ENCODE measurements around the gene HEXIM2.

The HEXIM2 gene

DNA sequence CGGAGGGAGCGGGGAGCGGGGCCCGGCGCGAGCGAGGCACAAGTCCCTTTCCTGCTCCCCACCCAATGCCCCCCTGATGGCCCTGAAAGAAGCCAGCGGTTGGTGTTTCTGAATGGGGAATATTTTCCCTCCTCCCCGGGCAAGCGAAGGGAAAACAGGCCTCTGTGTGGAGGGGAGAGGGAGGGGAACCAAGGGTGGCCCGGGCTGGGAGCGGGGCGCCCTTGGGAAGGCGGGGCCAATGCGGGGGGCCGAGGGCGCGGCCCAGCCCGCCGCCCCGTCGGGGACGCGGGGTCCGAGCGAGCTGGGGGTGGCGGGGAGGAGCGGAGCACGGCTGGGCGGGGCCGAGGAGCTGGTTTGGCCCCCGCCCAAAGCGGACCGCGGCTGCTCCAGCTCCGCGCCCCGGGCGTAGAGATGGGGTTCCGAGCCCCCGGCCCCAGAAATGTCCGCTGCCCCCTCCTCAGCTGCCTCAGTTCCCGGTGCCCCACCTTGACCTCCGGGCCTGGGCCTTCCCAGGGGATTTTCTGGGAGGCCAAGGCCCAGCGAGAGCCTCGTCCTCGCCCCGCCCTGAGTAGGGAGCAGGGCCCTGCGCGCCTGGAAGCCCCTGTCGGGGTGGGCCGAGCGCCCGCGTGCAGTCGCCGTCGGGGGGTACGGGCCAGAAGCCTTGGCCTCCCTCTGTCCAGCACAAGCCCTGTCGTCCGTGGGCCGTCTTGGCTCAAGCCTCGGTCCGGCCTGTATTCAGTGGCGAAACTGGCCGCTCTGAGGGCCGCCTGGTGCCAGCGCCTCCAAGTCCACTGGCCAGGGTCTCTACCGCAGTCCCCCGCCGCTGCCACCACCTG lies 17.3 kb upstream of the HEXIM2 start:
- no peak for DNase-seq (ENCODE audit: low spot score)

DNA sequence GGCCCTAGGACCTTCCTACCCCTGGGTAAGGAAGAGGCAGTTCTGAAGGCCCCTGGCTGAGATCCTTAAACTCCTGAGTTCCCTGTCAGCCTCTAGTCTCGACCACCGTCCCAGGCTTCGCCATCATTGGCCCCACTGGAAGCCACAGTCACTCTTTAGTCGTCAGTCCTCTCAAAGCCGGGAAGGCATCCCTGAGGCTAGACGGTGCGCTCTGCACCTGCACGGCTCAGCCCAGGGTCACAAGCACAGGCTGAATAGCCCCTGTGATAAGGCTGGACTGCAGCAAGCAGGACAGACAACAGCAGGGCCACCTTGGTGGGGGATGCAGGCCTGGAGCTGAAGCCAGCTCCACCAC lies 16.7 kb upstream of the HEXIM2 start:
- no peak for DNase-seq (ENCODE audit: low spot score)

DNA sequence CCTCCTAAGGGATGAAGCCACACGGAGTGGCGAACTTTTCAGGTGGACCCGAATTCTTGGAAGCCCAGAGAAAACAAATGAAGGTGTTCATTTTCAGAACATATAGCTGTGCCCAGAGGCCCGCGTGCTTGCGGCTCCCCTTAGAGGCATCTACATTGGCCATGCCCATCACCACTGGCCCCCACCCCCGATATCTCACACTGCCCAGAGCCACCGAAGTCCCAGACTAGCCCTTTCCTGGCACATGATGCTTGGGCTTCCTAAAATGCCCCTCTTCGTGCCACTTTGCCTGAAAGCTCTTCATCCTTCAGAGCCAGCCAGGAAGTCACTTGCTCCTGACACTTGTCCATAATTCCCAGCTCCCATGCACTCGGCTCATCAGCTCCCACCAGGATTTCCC lies 15.5 kb upstream of the HEXIM2 start:
- no peak for DNase-seq (ENCODE audit: low spot score)

DNA sequence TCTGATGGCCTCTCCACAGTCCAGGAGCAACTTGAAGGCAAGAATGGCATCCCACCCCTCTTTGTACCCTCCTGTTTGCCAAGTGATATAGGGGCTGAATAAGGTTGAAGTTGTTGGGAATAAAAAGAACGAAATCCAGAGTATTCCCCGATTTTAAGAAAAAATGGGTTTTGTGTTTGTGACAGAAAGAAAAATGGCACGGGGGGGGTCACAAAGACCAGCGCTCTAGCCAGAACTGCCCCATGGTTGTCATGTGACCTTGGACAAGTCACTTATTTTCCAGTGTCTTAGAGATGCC lies 15.1 kb upstream of the HEXIM2 start:
- no peak for DNase-seq (ENCODE audit: low spot score)

DNA sequence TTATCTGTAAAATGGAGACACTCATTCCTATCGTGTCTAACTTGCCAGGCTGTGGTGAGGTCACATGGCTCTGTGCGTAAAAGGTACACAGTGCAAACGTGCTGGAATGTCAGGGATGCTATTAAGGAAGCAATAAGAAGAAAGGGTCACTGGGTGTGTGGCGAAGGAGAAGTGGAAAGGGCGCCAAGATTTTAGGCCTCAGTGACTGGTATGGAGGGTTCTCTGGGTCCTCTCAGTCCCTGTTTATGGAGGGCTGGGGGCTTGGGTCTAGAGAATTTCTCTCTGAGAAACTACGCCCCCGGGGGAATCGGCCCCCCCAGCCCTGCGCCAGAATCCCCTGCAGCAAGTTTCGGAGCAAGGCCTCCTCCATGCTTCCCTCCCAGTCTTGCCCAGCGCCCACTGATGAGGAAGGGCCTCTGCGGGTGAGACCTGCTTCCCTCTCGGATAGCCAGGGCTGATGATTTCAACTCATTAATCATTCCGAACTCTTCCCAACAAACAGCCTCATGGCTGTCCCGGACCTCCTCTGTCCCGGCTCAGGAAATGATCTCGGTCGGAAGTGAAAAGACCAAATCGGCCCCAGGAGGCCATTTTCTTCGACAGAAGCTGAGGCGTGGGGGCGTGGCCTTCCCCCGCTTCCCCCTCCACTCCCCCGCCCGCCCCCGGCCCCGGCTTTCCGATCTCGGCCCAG lies 14.6 kb upstream of the HEXIM2 start:
- DNase-seq (ENCODE audit: low spot score): peak; percentile 68

DNA sequence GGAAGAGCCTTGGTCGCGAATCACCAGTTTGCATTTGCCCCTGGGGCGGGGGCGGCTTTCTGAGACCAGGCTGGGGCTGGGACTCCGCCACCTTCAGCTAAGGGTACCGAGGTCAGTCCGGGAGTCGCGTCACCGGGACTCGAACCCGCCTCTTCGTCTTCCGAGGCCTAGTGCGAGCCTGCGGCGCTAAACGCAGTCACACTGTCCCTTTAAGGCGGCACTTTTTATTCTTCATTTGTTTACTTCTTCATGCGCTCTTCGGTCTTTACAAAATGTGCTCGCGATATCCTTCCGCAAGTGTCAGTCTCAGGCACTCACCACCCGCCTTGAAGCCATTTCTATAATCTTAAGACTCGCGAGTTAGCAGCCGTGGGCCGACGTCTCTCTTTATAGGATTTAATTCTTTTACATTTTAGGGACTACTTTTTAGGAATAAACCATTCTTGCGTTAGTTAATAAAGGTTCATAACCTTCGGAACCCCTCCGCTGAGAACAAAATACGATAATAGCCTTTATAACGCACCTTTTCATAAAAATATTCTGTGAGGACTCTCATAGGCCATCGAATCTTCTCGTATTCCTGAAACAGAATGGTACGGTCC lies 14.0 kb upstream of the HEXIM2 start:
- peak; percentile 93 for DNase-seq (ENCODE audit: low spot score)

DNA sequence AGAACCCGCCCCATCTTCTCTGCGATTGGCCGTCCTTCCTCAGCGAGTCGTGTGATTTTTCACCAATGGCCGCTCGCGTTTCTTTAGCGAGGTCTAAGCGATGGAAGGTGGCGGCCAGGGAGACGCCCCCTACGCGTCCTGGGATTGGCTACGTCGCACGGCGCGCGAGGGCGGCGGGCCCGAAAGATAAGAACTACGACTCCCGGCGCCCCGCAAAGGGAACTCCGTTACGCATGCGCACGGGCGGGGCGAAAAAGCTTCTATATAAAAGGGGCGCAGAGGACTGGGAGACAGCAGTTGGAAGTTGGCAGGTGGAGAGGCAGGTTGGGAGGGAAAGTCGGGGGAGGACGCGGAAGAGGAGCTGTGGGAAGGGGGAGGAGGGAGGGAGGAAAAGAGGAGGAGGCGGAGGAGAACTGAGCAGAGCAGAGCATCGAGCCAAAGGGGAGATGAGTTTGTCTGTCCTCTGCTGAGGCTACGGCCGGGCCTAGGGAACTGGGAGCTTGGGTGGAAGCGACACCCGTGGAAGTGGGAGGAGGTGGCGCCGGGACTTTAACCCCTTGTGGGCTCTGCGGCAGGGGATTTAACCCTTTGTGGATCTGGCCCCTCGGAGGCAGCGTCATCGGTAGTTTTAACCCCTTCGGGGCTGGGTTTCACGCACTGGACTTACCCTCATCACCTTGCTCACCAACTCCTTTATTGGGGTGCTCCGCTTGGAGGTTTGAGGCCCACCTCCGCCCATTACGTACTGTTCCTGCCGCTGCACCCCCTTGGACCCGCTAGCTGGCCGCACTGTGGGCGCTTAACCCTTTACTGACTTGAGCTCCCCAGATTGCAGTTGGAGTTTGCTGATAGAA lies 13.3 kb upstream of the HEXIM2 start, which contains the start of gene HEXIM1:
TSS of gene HEXIM1 (plus strand) at position 293 of the 854 bp plus-strand sequence. CDS start 716 bp downstream, outside the sequence.
- DNase-seq (ENCODE audit: low spot score): peak; percentile 100

DNA sequence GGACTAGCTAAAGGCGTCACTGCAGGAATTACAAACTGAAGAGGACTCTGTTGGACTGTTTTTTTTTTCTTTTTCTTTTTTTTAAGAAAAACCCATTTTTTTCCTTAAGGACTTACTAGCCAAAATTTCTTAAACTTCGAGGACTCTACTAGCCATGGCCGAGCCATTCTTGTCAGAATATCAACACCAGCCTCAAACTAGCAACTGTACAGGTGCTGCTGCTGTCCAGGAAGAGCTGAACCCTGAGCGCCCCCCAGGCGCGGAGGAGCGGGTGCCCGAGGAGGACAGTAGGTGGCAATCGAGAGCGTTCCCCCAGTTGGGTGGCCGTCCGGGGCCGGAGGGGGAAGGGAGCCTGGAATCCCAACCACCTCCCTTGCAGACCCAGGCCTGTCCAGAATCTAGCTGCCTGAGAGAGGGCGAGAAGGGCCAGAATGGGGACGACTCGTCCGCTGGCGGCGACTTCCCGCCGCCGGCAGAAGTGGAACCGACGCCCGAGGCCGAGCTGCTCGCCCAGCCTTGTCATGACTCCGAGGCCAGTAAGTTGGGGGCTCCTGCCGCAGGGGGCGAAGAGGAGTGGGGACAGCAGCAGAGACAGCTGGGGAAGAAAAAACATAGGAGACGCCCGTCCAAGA lies 12.5 kb upstream of the HEXIM2 start:
- peak; percentile 87 for DNase-seq (ENCODE audit: low spot score)

DNA sequence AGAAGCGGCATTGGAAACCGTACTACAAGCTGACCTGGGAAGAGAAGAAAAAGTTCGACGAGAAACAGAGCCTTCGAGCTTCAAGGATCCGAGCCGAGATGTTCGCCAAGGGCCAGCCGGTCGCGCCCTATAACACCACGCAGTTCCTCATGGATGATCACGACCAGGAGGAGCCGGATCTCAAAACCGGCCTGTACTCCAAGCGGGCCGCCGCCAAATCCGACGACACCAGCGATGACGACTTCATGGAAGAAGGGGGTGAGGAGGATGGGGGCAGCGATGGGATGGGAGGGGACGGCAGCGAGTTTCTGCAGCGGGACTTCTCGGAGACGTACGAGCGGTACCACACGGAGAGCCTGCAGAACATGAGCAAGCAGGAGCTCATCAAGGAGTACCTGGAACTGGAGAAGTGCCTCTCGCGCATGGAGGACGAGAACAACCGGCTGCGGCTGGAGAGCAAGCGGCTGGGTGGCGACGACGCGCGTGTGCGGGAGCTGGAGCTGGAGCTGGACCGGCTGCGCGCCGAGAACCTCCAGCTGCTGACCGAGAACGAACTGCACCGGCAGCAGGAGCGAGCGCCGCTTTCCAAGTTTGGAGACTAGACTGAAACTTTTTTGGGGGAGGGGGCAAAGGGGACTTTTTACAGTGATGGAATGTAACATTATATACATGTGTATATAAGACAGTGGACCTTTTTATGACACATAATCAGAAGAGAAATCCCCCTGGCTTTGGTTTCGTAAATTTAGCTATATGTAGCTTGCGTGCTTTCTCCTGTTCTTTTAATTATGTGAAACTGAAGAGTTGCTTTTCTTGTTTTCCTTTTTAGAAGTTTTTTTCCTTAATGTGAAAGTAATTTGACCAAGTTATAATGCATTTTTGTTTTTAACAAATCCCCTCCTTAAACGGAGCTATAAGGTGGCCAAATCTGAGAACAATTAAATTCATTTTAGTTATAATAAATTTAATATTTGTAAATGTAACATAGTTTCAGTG lies 11.7 kb upstream of the HEXIM2 start:
- DNase-seq (ENCODE audit: low spot score): peak; percentile 66

DNA sequence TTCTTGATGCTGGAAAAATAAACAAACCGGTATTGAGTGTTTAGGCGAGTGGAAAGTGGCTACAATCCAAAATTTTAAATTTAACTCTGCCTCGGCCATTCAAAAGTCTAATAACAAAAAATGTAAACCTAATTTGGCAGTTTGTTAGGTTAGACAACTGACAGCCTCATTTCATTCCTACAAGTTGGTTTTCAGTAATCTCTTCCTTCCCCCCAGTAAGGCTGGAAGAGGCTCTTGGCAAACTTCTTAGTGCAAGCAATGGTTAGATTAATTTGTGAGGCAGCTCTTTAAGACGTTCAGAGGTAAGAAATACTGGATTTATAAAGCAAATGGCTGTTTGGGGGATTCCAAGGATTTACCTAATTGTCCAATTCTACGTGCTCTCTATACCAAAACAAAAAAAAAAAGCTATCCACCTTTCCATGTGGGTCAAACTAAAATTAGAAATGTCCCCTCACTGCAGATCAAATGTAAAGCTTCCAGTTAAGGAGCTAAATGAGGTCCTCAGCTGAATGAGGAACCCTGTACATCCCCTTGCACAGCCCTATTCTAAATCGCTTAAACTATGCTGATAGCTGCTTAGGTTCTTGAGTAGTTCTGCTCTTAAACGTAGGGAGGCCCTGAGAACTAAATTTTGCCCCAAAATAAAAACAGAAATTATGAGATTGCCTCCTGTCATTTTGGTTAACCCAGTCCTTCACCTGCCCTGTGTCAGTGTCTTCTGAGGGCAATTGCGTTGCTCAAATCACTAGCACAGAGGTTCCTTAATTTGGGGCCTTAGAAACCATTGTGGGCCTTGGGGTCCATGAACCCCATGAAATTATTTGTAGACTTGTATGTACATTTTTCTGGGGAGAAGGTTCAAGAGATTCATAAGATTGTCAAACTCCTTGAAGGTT lies 10.5 kb upstream of the HEXIM2 start:
- no peak for DNase-seq (ENCODE audit: low spot score)

DNA sequence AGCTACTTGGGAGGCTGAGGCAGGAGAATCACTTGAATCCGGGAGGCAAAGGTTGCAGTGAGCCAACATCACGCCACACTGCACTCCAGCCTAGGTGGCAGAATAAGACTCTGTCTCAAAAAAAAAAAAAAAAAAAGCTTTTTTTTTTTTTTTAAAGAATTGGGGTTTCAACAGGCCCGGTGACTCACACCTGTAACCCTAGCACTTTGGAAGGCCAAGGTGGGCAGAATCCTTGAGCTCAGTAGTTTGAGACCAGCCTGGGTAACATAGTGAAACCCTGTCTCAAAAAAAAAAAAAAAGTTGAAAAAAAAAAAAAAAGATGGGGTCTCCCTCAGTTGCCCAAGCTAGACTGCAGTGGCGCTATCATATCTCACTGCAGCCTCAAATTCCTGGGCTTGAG lies 6.6 kb upstream of the HEXIM2 start:
- DNase-seq (ENCODE audit: low spot score): no peak

DNA sequence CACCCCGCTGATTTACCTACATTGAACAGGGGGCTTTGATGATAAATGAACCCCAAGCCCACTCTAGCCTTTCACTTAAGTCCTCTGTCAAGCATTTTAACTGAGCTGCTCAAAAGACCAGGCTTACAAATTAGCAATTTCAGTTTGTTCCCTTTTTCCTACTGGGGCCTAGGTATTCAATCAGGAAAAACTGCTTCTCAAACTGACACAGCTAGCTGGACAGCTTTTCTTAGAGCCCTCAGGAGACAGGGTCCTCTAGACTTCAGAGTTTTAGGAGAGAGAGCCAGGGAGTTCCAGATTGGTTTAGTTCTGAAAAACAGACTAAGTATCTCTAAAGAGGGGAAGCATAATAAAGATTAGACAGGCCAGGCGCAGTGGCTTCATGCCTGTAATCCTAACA lies 6.2 kb upstream of the HEXIM2 start:
- DNase-seq (ENCODE audit: low spot score): no peak

DNA sequence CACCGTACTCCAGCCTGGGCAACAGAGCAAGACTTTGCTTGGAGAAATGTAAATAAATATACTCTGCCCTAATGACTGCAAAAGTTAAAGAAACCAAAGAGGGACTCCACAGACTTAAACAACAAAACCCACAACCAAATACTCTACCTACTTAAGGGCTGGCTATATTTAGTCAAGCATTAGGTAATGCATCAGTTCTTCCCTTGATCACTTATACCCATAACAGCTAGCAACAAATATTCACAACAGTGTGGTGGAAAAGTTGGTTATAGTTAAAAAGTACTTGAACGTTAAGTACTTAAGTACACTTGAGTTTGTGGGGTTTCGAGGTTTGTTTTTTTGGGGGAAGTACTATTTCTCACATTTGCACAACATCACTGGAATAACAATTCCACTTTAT lies 5.4 kb upstream of the HEXIM2 start:
- DNase-seq (ENCODE audit: low spot score): no peak

DNA sequence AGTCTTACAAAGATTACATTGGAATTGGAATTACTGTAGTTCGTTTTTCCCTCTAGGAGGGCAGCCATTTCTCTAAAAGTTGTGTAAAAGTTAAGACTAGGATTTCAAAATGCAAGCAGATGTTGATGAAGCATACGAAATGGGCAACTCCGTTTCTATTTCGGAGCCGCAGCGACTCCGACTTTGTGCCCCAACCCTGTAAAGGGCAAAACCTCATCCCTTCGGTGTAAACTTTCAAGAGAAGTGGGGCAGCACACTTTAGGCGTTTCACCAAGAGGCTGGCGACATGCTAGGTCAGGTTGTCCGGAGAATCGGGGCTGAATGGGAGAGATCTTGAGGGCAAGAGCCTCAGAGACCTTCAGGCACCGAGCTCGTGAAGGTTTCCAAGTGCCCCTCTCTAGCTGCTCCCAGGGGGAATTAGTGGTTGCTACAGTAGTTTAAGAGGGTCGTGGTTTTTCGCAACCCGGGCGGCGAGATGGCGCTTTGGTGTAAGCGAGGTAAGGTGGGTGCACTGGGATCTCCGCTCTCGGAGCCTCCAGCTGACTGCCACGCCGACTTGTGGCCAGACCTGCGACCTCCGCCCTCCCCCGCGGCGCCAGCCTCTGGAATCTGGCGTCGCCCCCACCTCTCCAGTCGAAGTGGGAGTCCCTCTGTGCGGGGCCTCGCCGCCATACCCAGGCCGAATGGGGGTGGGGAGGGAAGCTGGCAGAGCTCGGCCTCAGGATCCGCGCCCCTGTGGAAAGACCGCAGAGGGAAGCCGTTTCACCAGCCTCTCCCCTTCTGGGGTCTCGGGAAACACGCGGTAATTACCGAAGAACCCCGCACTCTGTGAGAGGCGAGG lies 1.0 kb upstream of the HEXIM2 start:
- peak; percentile 54 for DNase-seq (ENCODE audit: low spot score)

DNA sequence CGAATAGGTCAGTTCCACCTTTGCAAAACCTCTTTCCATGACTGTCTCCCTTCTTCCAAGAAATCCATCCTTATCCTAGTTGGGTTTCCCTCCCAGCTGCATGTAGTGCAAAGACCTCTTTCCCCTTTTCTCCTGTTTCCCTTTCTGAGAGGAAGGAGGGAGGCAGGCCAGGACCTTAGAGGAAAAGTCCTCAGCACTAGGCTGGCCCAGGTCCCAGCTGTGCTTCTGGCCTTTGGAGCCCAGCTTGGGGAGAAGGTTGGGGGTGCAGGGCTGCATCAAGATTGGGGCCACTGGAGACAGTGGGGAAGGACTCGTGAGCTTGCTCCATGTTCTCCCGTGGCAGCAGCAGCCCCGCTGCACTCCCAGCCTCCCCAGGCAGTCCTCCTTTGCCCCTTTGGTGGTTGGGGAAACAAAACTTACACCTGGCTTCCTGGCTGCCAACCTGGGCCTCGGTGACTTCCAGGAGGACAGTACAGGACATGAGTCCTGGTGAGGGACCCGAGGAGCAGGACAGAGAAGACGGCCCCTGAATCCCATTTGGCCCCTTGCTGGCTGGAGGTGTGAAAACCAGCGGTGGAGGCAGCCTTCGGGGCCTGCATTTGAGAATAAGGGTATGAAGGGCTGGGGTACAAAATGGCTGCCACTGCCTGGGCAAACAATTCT lies 481 bp downstream of the HEXIM2 start:
- DNase-seq (ENCODE audit: low spot score): no peak

DNA sequence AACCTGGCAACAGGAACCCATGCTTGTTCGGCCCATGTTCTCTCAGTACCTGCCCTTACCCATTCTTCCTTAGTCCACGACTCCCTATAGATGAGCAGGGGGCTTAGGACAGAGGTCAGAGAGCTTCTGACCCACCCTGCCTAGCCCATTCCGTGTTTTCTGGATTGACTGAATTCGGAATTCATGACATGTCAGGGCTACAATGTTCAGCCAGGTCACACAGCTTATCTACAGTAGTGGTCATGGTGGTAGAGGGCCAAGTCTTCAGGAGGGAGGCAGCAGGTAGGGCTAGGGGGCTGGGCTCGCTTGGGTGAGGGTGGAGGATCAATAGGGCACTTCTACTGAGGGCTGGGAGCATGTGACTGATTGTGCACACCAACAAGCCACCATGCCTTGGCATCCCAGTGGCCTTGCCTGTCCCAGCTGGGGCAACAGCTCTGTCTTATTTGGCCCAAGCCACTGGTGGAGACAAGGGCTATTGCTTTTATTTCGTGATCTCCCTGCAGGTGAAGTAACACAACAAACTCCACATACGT lies 3.1 kb downstream of the HEXIM2 start:
- no peak for DNase-seq (ENCODE audit: low spot score)

DNA sequence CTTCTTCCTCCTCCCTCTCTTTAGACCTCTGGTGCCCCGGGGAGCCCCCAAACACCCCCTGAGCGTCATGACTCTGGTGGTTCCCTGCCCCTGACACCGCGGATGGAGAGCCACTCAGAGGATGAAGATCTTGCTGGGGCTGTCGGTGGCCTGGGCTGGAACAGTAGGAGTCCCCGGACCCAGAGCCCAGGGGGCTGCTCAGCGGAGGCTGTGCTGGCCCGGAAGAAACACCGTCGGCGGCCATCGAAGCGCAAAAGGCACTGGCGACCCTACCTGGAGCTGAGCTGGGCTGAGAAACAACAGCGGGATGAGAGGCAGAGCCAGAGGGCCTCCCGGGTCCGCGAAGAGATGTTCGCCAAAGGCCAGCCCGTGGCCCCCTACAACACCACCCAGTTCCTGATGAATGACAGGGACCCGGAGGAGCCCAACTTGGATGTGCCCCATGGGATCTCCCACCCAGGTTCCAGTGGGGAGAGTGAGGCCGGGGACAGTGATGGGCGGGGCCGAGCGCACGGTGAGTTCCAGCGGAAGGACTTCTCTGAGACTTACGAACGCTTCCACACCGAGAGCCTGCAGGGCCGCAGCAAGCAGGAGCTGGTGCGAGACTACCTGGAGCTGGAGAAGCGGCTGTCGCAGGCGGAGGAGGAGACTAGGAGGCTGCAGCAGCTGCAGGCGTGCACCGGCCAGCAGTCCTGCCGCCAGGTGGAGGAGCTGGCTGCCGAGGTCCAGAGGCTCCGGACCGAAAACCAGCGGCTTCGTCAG lies 7.5 kb downstream of the HEXIM2 start:
- DNase-seq (ENCODE audit: low spot score): no peak

All from pons (tissue), 1 donor.